GM21447 (cell line): Measurements from ENCODE around the gene CCDC59.

ENCODE experiments used
- ATAC-seq: cut with Tn5 transposase; IDR thresholded peaks from one replicate; pipeline ENCODE4 v1.9.1; 2021; ENCODE audit not compliant: unreplicated experiment

CCDC59 gene

GRCh38 chr12:82319276-82319675 lies 38.9 kb downstream of the CCDC59 start:
- ATAC-seq = no peak

GRCh38 chr12:82314406-82314892 lies 43.7 kb downstream of the CCDC59 start:
- ATAC-seq = no peak
